Osteocyte (in vitro differentiated cells): Measurements from ENCODE around the gene TRIP6. TPM values are rescaled to one million over a fixed set of nuclear protein-coding genes. Genes with fewer than 3 reads are reported as not detected.

Source experiments
- DNase-seq: peaks from one replicate; pipeline ENCODE4 v3.0.0; 2021; ENCODE audit warnings: mixed read lengths; ENCODE audit not compliant: unreplicated experiment; ENCODE audit errors: extremely low spot score
- H3K27ac Mint-ChIP-seq: one replicate; pipeline ENCODE4 v1.8.0; 2021; ENCODE audit warnings: mild to moderate bottlenecking, mixed read lengths; ENCODE audit not compliant: unreplicated experiment
- H3K27me3 Mint-ChIP-seq: one replicate; pipeline ENCODE4 v1.8.0; 2021; ENCODE audit warnings: mixed read lengths; ENCODE audit not compliant: unreplicated experiment
- H3K36me3 Mint-ChIP-seq: one replicate; pipeline ENCODE4 v1.8.0; 2021; ENCODE audit warnings: mixed read lengths; ENCODE audit not compliant: unreplicated experiment
- H3K4me1 Mint-ChIP-seq: one replicate; pipeline ENCODE4 v1.8.0; 2021; ENCODE audit warnings: mixed read lengths; ENCODE audit not compliant: unreplicated experiment
- H3K4me3 Mint-ChIP-seq: one replicate; pipeline ENCODE4 v1.8.0; 2021; ENCODE audit warnings: mild to moderate bottlenecking, moderate library complexity, mixed read lengths; ENCODE audit not compliant: unreplicated experiment
- H3K9me3 Mint-ChIP-seq: one replicate; pipeline ENCODE4 v1.8.0; 2021; ENCODE audit warnings: mixed read lengths; ENCODE audit not compliant: unreplicated experiment
- long read RNA-seq: library from polyadenylated mRNA; unstranded; transcript quantifications from one replicate; pipeline ENCODE4 v2.0.0, GENCODE V29; 2021
- total RNA-seq: library from RNA; stranded (reverse); gene quantifications from 2 replicates; pipeline ENCODE4 v1.2.1, GENCODE V29; 2021
- TF ChIP-seq, protein P1 (sequence below): fragments of 200-600 bp; sonication (generic); IDR thresholded peaks from 2 replicates; pipeline ENCODE4 v1.5.0; 2021; ENCODE audit warnings: antibody characterized with exemption, mild to moderate bottlenecking, moderate library complexity

TRIP6 gene
- total RNA-seq = 123 and 126 TPM in 2 replicates
- long read RNA-seq, partial matches to known transcripts = 7 of 8 reads
- long read RNA-seq, other reads (novel, unspliced or antisense) = 1 of 8 reads

- H3K9me3 Mint-ChIP-seq = no peaks in the 10 kb centered on the region
- peaks cover 10% of the 10 kb centered on the region for H3K36me3 Mint-ChIP-seq
- TF ChIP-seq, protein P1, sequence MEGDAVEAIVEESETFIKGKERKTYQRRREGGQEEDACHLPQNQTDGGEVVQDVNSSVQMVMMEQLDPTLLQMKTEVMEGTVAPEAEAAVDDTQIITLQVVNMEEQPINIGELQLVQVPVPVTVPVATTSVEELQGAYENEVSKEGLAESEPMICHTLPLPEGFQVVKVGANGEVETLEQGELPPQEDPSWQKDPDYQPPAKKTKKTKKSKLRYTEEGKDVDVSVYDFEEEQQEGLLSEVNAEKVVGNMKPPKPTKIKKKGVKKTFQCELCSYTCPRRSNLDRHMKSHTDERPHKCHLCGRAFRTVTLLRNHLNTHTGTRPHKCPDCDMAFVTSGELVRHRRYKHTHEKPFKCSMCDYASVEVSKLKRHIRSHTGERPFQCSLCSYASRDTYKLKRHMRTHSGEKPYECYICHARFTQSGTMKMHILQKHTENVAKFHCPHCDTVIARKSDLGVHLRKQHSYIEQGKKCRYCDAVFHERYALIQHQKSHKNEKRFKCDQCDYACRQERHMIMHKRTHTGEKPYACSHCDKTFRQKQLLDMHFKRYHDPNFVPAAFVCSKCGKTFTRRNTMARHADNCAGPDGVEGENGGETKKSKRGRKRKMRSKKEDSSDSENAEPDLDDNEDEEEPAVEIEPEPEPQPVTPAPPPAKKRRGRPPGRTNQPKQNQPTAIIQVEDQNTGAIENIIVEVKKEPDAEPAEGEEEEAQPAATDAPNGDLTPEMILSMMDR = no peak
- peak within 1 kb of the TSS; percentile 96 for H3K27ac Mint-ChIP-seq
- peak; percentile 95 for DNase-seq
- peaks cover 34% of the 10 kb centered on the region for H3K4me1 Mint-ChIP-seq
- peak within 1 kb of the TSS; percentile 96 for H3K4me3 Mint-ChIP-seq
- no peaks in the 10 kb centered on the region for H3K27me3 Mint-ChIP-seq
Measured at GRCh38 chr7:100867040-100867775, at the start of gene TRIP6. Gene TRIP6, plus strand, starts transcription at chr7:100867387. Its CDS starts 111 bp downstream, at chr7:100867498.

- Mint-ChIP-seq H3K36me3 (peaks cover 41% of the 10 kb centered on the region), H3K4me1 (no peaks in the 10 kb centered on the region), H3K27me3 (no peaks in the 10 kb centered on the region), H3K9me3 (no peaks in the 10 kb centered on the region), H3K27ac (no peak overlapping the region), H3K4me3 (no peak overlapping the region)
- TF ChIP-seq, protein P1 = no peak
- no peak for DNase-seq
Measured at GRCh38 chr7:100818366-100818765, 48.8 kb upstream of the TRIP6 start.

DNA sequence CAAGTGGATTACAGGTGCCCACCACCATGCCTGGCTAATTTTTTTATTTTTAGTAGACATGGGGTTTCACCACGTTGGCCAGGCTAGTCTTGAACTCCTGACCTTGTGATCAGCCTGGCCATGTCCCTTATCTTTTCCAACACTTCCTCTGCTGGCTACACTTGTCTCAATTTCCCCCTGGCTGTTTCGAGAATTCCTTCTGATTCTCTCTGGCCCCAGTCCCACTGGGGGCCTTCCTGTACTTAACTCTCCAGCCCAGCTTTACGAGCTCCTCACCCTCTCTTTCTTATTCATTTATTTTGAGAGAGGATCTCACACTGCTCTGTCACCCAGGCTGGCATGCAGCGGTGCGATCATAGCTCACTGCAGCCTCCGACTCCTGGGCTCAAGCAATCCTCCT, 48.4 kb upstream of the TRIP6 start:
- DNase-seq = no peak
- no peaks in the 10 kb centered on the region for H3K27me3 Mint-ChIP-seq
- peaks cover 1% of the 10 kb centered on the region for H3K4me1 Mint-ChIP-seq
- H3K27ac Mint-ChIP-seq = peak overlapping the region; percentile 34
- TF ChIP-seq, protein P1 = no peak
- H3K36me3 Mint-ChIP-seq = peaks cover 42% of the 10 kb centered on the region
- no peak overlapping the region for H3K4me3 Mint-ChIP-seq
- H3K9me3 Mint-ChIP-seq = no peaks in the 10 kb centered on the region

GRCh38 chr7:100819586-100819985, 47.6 kb upstream of the TRIP6 start:
- no peak overlapping the region for H3K4me3 Mint-ChIP-seq
- no peaks in the 10 kb centered on the region for H3K9me3 Mint-ChIP-seq
- H3K36me3 Mint-ChIP-seq = peaks cover 38% of the 10 kb centered on the region
- TF ChIP-seq, protein P1 = no peak
- DNase-seq = no peak
- H3K4me1 Mint-ChIP-seq = peaks cover 9% of the 10 kb centered on the region
- no peak overlapping the region for H3K27ac Mint-ChIP-seq
- H3K27me3 Mint-ChIP-seq = no peaks in the 10 kb centered on the region

GRCh38 chr7:100822236-100823139, 44.7 kb upstream of the TRIP6 start:
- DNase-seq = no peak
- H3K4me3 Mint-ChIP-seq = no peak overlapping the region
- TF ChIP-seq, protein P1 = no peak
- peaks cover 25% of the 10 kb centered on the region for H3K36me3 Mint-ChIP-seq
- no peak overlapping the region for H3K27ac Mint-ChIP-seq
- no peaks in the 10 kb centered on the region for H3K27me3 Mint-ChIP-seq
- peaks cover 25% of the 10 kb centered on the region for H3K4me1 Mint-ChIP-seq
- H3K9me3 Mint-ChIP-seq = no peaks in the 10 kb centered on the region
